B cell (primary cell): ENCODE measurements around the gene SEC22B. TPM values are rescaled to one million over a fixed set of nuclear protein-coding genes. Genes with fewer than 3 reads are reported as not detected.
"Not testable (repeated sequence)": the region's sequence is repeated elsewhere in the genome, so short reads cannot be mapped to it uniquely, and the experiment has no call there.

Source experiments
- ATAC-seq: fragments of 200-7000 bp; cut with Tn5 transposase; one replicate; pipeline ENCODE4 v1.10.0; 2021; ENCODE audit warnings: low read depth, mild to moderate bottlenecking, moderate number of reproducible peaks, moderate library complexity
- CTCF ChIA-PET: fragments of 350-600 bp; sonication (Branson Sonifier 250); formaldehyde crosslinking; loops from one replicate; lab custom pipeline; 2021; ENCODE audit warnings: antibody characterized with exemption, inconsistent platforms; lab: Charles Lee
- POLR2A ChIA-PET: fragments of 350-600 bp; sonication (Branson Sonifier 250); formaldehyde crosslinking; loops from one replicate; lab custom pipeline; 2021; ENCODE audit warnings: antibody characterized with exemption; lab: Charles Lee
- DNase-seq: peaks from one replicate; pipeline ENCODE4 v3.0.0; 2013
- H2AFZ ChIP-seq: 2 replicates; pipeline ENCODE4 v1.6.1; 2012; ENCODE audit warnings: mild to moderate bottlenecking, low read depth, low read length; ENCODE audit not compliant: insufficient read depth, poor library complexity, severe bottlenecking
- H3K27ac ChIP-seq, 2 donors: 1 replicate in 1 of 2; 2 replicates in 1 of 2; pipeline ENCODE4 v1.5.1; 2012 to 2013; ENCODE audit warnings: low read length in 2 of 2, mild to moderate bottlenecking in 2 of 2, moderate library complexity in 1 of 2
- H3K27me3 ChIP-seq, 4 experiments: fragments of 200-600 bp in 1 of 4; sonication (generic) in 1 of 4; replicated peaks in 1 of 4; 1 replicate in 2 of 4; 2 replicates in 2 of 4; pipeline versions ENCODE4 v1.6.1 to v1.7.0; 2013 to 2016; ENCODE audit warnings: low read length in 3 of 4, mild to moderate bottlenecking in 2 of 4, mixed read lengths in 1 of 4, moderate library complexity in 1 of 4; ENCODE audit not compliant: insufficient read depth in 4 of 4, control insufficient read depth in 3 of 4; ENCODE audit errors: control extremely low read depth in 1 of 4
- H3K36me3 ChIP-seq, 2 experiments: replicated peaks in 1 of 2; 1 replicate in 1 of 2; 2 replicates in 1 of 2; pipeline versions ENCODE4 v1.6.1 to v1.7.1; 2013; ENCODE audit warnings: low read length in 1 of 2; ENCODE audit not compliant: insufficient read depth in 2 of 2, control insufficient read depth in 1 of 2; ENCODE audit errors: control extremely low read depth in 1 of 2, extremely low read depth in 1 of 2
- H3K4me1 ChIP-seq, 2 donors: fragments of 200-600 bp in 1 of 2; sonication (generic) in 1 of 2; 1 replicate in 1 of 2; 2 replicates in 1 of 2; pipeline versions ENCODE4 v1.5.1 to v1.6.1; 2013 to 2017; ENCODE audit warnings: low read length in 2 of 2; ENCODE audit not compliant: control insufficient read depth in 2 of 2, insufficient read depth in 2 of 2
- H3K4me2 ChIP-seq: replicated peaks from 2 replicates; pipeline ENCODE3; 2012; ENCODE audit warnings: mild to moderate bottlenecking, low read depth, low read length; ENCODE audit not compliant: poor library complexity, severe bottlenecking
- H3K4me3 ChIP-seq, 5 experiments: fragments of 200-600 bp in 1 of 5; sonication (generic) in 1 of 5; 1 replicate in 3 of 5; 2 replicates in 2 of 5; pipeline versions ENCODE4 v1.5.1 to v1.7.0; 2011 to 2016; ENCODE audit warnings: low read length in 4 of 5, mild to moderate bottlenecking in 4 of 5, low read depth in 2 of 5, control low read depth in 1 of 5, moderate library complexity in 1 of 5; ENCODE audit not compliant: insufficient read depth in 1 of 5; ENCODE audit errors: control extremely low read depth in 1 of 5, extremely low read depth in 1 of 5
- H3K79me2 ChIP-seq: fragments of 200-600 bp; sonication (generic); one replicate; pipeline ENCODE4 v1.6.0; 2016; ENCODE audit warnings: low read length; ENCODE audit not compliant: control insufficient read depth, insufficient read depth
- H3K9ac ChIP-seq: fragments of 200-600 bp; sonication (generic); 2 replicates; pipeline ENCODE4 v1.6.1; 2017; ENCODE audit warnings: mild to moderate bottlenecking, low read length, moderate library complexity
- H3K9me3 ChIP-seq, 3 donors: one replicate each; pipeline versions ENCODE4 v1.6.1 to v1.7.1; 2013; ENCODE audit warnings: low read length in 2 of 3; ENCODE audit not compliant: control insufficient read depth in 2 of 3, insufficient read depth in 1 of 3; ENCODE audit errors: control extremely low read depth in 1 of 3
- H4K20me1 ChIP-seq: 2 replicates; pipeline ENCODE4 v1.6.0; 2012; ENCODE audit warnings: mild to moderate bottlenecking, low read length; ENCODE audit not compliant: insufficient read depth, control insufficient read depth, poor library complexity, severe bottlenecking
- H3K27ac Mint-ChIP-seq: one replicate; pipeline ENCODE4 v1.8.0; 2021; ENCODE audit warnings: mixed read lengths
- H3K27me3 Mint-ChIP-seq: one replicate; pipeline ENCODE4 v1.8.0; 2021; ENCODE audit warnings: mixed read lengths
- H3K4me1 Mint-ChIP-seq: one replicate; pipeline ENCODE4 v1.8.0; 2021; ENCODE audit warnings: mixed read lengths
- H3K4me3 Mint-ChIP-seq: one replicate; pipeline ENCODE4 v1.8.0; 2021; ENCODE audit warnings: mixed read lengths
- H3K9me3 Mint-ChIP-seq: one replicate; pipeline ENCODE4 v1.8.0; 2022; ENCODE audit warnings: mixed read lengths; ENCODE audit not compliant: insufficient read depth
- WGBS: methylation state at CpG from one replicate; pipeline ENCODE4 v1.1.5; 2013; ENCODE audit warnings: missing lambda C conversion rate; ENCODE audit not compliant: insufficient coverage; 5-methylcytosine and 5-hydroxymethylcytosine counted together
- intact Hi-C: fragments of 100-400 bp; cut with micrococcal nuclease; formaldehyde crosslinking; loops from one replicate; pipeline ENCODE4 v1.10.0; 2022
- polyA plus RNA-seq: library from polyadenylated mRNA; depleted of rRNA; stranded (reverse); fragments of >200 nt; gene quantifications from 2 replicates; pipeline ENCODE4 v1.2.3, GENCODE V29; 2012
- total RNA-seq, 2 donors: library from RNA; stranded (reverse); fragments of 120-200 nt in 1 of 2; gene quantifications; 1 replicate in 1 of 2; 2 replicates in 1 of 2; pipeline versions ENCODE4 v1.2.3 to v1.2.4, GENCODE V29; 2013 to 2022

The SEC22B gene
- total and polyA plus RNA-seq, 2 donors (not counting 1 experiment from before 2014, with no cell fraction given) = 6.5 to 33.0 TPM

GRCh38 chr1:120136086-120136485 lies 40.2 kb downstream of the SEC22B start:
- H3K36me3 ChIP-seq, POLR2A ChIA-PET, H3K27me3 ChIP-seq, CTCF ChIA-PET, H3K79me2 ChIP-seq, H2AFZ ChIP-seq, H3K4me1 Mint-ChIP-seq, intact Hi-C loops, H3K9me3 ChIP-seq, H3K4me3 Mint-ChIP-seq, ATAC-seq, DNase-seq, H4K20me1 ChIP-seq, H3K27me3 Mint-ChIP-seq, H3K4me3 ChIP-seq, H3K27ac ChIP-seq, H3K27ac Mint-ChIP-seq, H3K4me2 ChIP-seq, H3K4me1 ChIP-seq, H3K9me3 Mint-ChIP-seq, H3K9ac ChIP-seq: not testable (repeated sequence)
- WGBS = no CpG with 5 or more reads among the region's 1 CpG

GRCh38 chr1:120133928-120134325 lies 42.4 kb downstream of the SEC22B start:
- H3K27ac Mint-ChIP-seq, CTCF ChIA-PET: not testable (repeated sequence)

More at GRCh38 chr1:120133928-120134325, 42.4 kb downstream of the SEC22B start:
- ATAC-seq, H3K27me3 Mint-ChIP-seq, H3K27ac ChIP-seq, H3K79me2 ChIP-seq, H3K36me3 ChIP-seq, H3K4me1 ChIP-seq, H3K9me3 ChIP-seq, intact Hi-C loops, POLR2A ChIA-PET, H3K27me3 ChIP-seq, H2AFZ ChIP-seq, DNase-seq, H4K20me1 ChIP-seq, H3K9me3 Mint-ChIP-seq, H3K4me2 ChIP-seq, H3K4me3 Mint-ChIP-seq, H3K4me3 ChIP-seq, H3K9ac ChIP-seq: not testable (repeated sequence)
- H3K4me1 Mint-ChIP-seq = peaks cover 17% of the 10 kb centered on the region
